Psoas muscle (tissue), 8 donors: ENCODE results near the gene C1orf198. TPM values are rescaled to one million over a fixed set of nuclear protein-coding genes. Genes with fewer than 3 reads are reported as not detected.

ENCODE experiments used
- ATAC-seq, 4 donors: fragments of 200-7000 bp; cut with Tn5 transposase; one replicate each; pipeline ENCODE4 v1.9.1; 2020; ENCODE audit warnings: moderate library complexity in 3 of 4, mild to moderate bottlenecking in 2 of 4
- DNase-seq, 2 donors: peaks; one replicate each; pipeline ENCODE4 v3.0.0-alpha.2; 2020
- H3K27ac ChIP-seq: fragments of 200-600 bp; one replicate; pipeline ENCODE4 v1.8.0; 2022
- H3K27me3 ChIP-seq, 3 donors: fragments of 200-600 bp in 1 of 3; one replicate each; pipeline versions ENCODE4 v1.6.1 to v1.8.0; 2013 to 2022; ENCODE audit warnings: low read length in 2 of 3, mild to moderate bottlenecking in 2 of 3, moderate library complexity in 1 of 3; ENCODE audit not compliant: insufficient read depth in 3 of 3
- H3K36me3 ChIP-seq, 2 donors: fragments of 200-600 bp in 1 of 2; one replicate each; pipeline versions ENCODE4 v1.6.1 to v1.8.0; 2013 to 2022; ENCODE audit warnings: low read depth in 1 of 2, mild to moderate bottlenecking in 1 of 2, moderate library complexity in 1 of 2; ENCODE audit not compliant: insufficient read depth in 1 of 2
- H3K4me1 ChIP-seq: fragments of 200-600 bp; one replicate; pipeline ENCODE4 v1.8.0; 2022
- H3K4me3 ChIP-seq: fragments of 200-600 bp; one replicate; pipeline ENCODE4 v1.8.0; 2022; ENCODE audit warnings: mild to moderate bottlenecking
- H3K9me3 ChIP-seq: fragments of 200-600 bp; one replicate; pipeline ENCODE4 v1.8.0; 2022
- CTCF ChIP-seq: fragments of 200-600 bp; IDR thresholded peaks from one replicate; pipeline ENCODE4 v1.8.0; 2022; ENCODE audit warnings: antibody characterized with exemption
- WGBS, 3 donors: extraction: QIAGEN DNeasy Blood & Tissue Kit; methylation state at CpG; one replicate each; pipeline versions ENCODE4 v1.1.6 to v1.1.7; 2013; 5-methylcytosine and 5-hydroxymethylcytosine counted together
- intact Hi-C, 2 donors: fragments of 100-400 bp; cut with DNase I; formaldehyde crosslinking; loops; one replicate each; pipeline versions ENCODE4 v1.11.0 to v1.14.2; 2022
- long read RNA-seq, 2 donors: library from polyadenylated mRNA; unstranded; transcript quantifications; one replicate each; pipeline ENCODE4 v2.0.0, GENCODE V29; 2021
- polyA plus RNA-seq, 3 donors: library from polyadenylated mRNA; stranded (reverse); fragments of 200-250 nt; gene quantifications; one replicate each; pipeline ENCODE4 v1.2.3, GENCODE V29; 2013
- total RNA-seq, 4 donors: library from RNA; stranded (reverse); fragmentation: NEBNext Ultra II Directional in 2 of 4; extraction: Animal tissue kit (Norgen Biotek cat#: 25700) in 2 of 4; gene quantifications; one replicate each; pipeline versions ENCODE4 v1.2.1 to v1.2.4, GENCODE V29; 2021 to 2023
- donor health status: healthy with polysubstance abuse.
- donor health status: DM: no; HTN: no; CAD: no; lungs with moderate emphysema.
- donor health status: Bipolar disorder and iron deficiency.
- donor health status: healthy.
- donor health status: DM: yes; HTN: yes; CAD: no.
- donor health status: DM: no; HTN: no; CAD: no.
- donor health status: DM: no; HTN: no; CAD: no.
- donor health status: DM: yes; HTN: yes; CAD: no.

C1orf198 gene
- total RNA-seq (100 to 1,000 TPM in 2 of 4 donors, 10 to 100 TPM in 2; 32.0 to 122 (median 86.7) TPM), polyA plus RNA-seq (10 to 100 TPM; 44.6 to 99.6 (median 81.8) TPM)
- long read RNA-seq, donor 1, transcript C1orf198-201 (4 exons, 3,858 nt): major isoform, 35 of 51 reads
- long read RNA-seq, donor 1, partial matches to known transcripts: 1 of 51 reads
- long read RNA-seq, donor 1, other reads (novel, unspliced or antisense): 15 of 51 reads
- long read RNA-seq, donor 2, transcript C1orf198-201 (4 exons, 3,858 nt): major isoform, 226 of 279 reads
- long read RNA-seq, donor 2, partial matches to known transcripts: 12 of 279 reads
- long read RNA-seq, donor 2, other reads (novel, unspliced or antisense): 41 of 279 reads

- Histone ChIP-seq H3K36me3 (no peaks in the 10 kb centered on the region), H3K27me3 (no peaks in the 10 kb centered on the region), H3K4me3 (peak within 1 kb of the TSS; percentile 85), H3K27ac (peak within 1 kb of the TSS; percentile 90), H3K4me1 (peaks cover 42% of the 10 kb centered on the region), H3K9me3 (no peaks in the 10 kb centered on the region)
- intact Hi-C loops: loop anchor here in 1 of 2 donors (5.0 kb wide), 1 partner anchor 61 kb away; no protein-coding TSS in a partner anchor
- DNase-seq: peak; percentile 78 to 88
- no peak for TF ChIP-seq CTCF
- WGBS, 3 donors: 0 to 1% (median 0%) methylated on average over 43 to 96 of the region's 96 CpGs
- peak; percentile 89 to 95 (median 89) for ATAC-seq
These were observed at the start of gene C1orf198 for GRCh38 chr1:230867903-230868735. C1orf198 (minus strand) TSS chr1:230868521; CDS start chr1:230868512, 9 bp downstream.

DNA sequence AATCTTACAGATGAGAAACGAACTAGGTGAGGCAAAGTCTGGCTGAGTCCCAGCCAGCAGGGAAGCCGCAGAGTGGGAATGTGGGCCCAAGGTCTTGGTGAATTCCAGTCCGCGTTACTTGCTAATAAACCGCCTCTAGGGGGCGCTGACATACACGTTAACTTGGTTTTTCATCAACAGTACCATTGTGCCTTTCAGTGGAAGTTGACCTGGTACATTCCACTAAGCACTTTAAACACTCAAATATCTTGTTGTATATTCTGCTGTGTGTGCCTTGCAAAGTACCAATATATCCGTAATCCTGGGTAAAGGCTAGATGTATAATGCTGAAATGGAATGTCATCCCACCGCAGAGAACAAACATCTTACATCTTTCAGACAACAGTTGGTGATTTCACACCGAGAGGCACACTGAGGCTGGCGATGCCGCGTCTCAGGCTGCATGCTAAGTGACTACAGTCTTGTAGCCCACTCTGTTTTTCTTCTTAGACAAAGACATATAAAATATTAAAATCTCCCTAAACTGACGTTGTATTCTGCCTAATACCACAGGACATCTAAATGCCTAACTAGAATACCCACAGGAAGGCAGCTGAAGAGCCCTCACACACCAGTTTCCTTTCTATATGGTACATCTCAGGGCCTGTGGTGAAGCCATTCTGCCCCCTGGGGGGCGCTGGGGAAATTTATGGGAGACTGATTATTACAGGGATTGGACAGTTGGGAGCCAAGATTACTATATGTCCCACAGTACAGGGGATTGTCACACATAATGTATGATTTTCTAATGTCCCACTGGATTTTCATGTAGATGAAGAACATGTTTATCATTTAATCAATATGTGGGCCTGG lies 49.2 kb upstream of the C1orf198 start:
- no peak overlapping the region for H3K27ac ChIP-seq
- intact Hi-C loops: loop anchor here (1.0 to 2.0 kb wide), 3 partner anchors 119 to 293 kb away; no protein-coding TSS in a partner anchor
- H3K36me3 ChIP-seq: peaks cover 0 to 74% of the 10 kb centered on the region in 2 donors
- no peak overlapping the region for H3K4me3 ChIP-seq
- H3K27me3 ChIP-seq: no peaks in the 10 kb centered on the region
- H3K9me3 ChIP-seq: no peaks in the 10 kb centered on the region
- TF ChIP-seq CTCF: peak; percentile 56
- 59 to 61% (median 61%) methylated on average over 15 of the region's 15 CpGs for WGBS, 3 donors
- no peaks in the 10 kb centered on the region for H3K4me1 ChIP-seq
- ATAC-seq (peak; percentile 57 to 88 (median 80)), DNase-seq (peak; percentile 59 to 67)

DNA sequence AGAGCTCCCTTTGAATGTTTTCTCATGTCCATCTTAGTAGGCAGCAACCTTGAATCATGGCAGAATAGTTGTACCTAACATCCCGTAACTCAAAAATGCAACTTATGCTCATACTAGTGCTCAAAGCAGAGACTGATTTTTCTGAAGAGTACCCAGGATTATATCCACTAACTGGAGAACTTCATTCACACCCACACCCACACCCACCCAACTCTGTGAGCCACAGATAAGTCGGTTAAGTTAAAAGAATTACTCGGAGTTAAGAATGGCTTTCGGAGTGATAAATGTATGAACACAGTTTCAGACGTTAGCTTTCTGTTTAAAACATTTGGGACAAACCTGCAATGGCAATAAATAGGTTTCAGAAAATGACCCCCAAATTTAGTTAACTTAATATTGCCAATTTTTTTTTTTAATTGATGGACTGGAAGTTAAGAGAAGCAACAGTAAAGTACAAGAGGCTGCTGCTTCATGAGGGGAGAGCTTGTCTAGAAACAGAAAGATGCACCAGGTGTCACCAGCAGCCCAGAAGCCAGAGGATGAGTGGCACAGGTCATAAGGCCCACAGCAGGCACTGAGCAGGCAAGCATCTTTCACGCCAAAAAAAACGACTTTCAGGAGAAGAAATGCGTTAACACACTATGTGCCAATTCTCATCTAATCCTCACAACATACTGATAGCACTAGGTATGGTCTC lies 48.4 kb upstream of the C1orf198 start:
- H3K36me3 ChIP-seq: peaks cover 0 to 74% of the 10 kb centered on the region in 2 donors
- intact Hi-C loops: loop anchor here in 1 of 2 donors (1.0 kb wide), 1 partner anchor 118 kb away; no protein-coding TSS in a partner anchor
- 90 to 93% (median 92%) methylated on average over 8 of the region's 8 CpGs for WGBS, 3 donors
- no peak overlapping the region for H3K27ac ChIP-seq
- H3K4me3 ChIP-seq: no peak overlapping the region
- DNase-seq: no peak
- H3K27me3 ChIP-seq: no peaks in the 10 kb centered on the region
- TF ChIP-seq CTCF: no peak
- no peaks in the 10 kb centered on the region for H3K9me3 ChIP-seq
- H3K4me1 ChIP-seq: no peaks in the 10 kb centered on the region
- no peak for ATAC-seq

- intact Hi-C loops: no loop called here
- Histone ChIP-seq H3K36me3 (peaks cover 0 to 67% of the 10 kb centered on the region in 2 donors), H3K4me1 (peaks cover 14% of the 10 kb centered on the region), H3K9me3 (no peaks in the 10 kb centered on the region), H3K27ac (no peak overlapping the region), H3K4me3 (no peak overlapping the region), H3K27me3 (no peaks in the 10 kb centered on the region)
- no peak for ATAC-seq
- no peak for TF ChIP-seq CTCF
- DNase-seq: no peak
These were observed 46.8 kb upstream of the C1orf198 start for GRCh38 chr1:230915078-230915477.
